ENCODE data around the gene ALG14.

The ALG14 gene

DNA sequence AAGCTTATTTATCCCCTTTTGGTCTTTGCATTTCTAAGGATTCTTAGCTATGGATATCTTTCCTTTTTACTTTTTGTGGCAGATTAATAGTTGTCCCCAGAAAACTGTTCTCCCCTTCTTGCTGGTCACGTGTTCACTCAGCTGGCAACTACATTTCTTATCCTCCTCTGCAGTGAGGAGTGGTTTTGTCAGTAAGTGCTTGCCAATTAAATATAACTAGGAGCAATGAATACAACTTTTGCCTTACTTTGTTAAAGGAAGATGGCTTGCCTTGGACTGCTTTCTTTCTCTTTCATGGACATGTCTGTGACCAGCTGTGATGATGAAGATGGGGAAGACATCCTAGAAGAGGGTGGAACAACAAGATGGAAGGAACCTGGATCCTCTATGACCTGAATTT, 15.6 kb upstream of the ALG14 start:
- in situ Hi-C loops (cut with MboI; ENCODE audit: low sequenced_read_pairs) = no loop called here

DNA sequence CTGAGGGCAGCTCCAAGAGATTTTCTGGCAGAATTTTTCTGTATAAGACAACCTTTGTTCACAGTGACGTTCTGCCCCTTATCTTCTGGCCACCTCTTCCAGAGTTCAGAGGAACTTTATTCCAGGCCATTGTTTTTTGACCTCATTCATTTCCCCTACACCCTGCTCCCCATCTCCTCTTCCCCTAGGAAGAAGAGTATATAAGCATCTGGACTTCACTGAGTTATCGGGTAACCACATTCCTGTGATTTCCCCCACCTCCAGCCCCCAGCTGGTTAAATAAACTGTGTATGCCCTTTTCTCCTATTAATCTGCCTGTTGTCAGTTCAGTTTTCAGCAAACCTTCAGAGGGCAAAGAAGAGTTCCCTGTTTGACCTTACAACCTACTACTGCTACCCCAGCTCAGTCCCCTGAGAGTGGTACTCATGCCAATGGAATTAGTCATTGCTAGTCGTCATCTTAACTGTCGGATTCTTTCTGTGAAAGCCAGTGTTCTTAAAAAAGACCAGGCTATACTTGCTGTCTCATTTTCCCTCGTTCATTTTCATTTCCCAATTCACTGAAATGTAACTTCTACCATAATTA, 14.3 kb upstream of the ALG14 start:
- in situ Hi-C loops (cut with MboI; ENCODE audit: low sequenced_read_pairs) = no loop called here

DNA sequence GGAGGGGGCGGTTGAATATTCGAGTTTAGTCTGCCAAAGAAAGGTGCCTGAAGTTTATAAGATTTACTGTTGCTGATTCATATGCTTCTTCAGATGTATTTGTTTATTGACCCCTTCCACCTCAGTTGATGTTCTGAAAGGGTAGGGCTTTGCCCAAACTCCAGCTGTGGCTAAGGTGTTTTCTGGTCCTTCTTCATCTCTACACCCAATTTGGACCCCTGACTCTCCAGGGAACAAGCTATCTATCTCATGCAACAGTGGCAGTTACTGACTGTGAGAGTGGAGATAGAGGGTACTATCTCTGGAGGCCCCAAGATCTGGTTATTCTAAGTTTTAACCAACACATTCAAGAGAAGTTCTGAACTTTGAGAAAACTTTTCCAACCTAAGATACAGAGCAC, 12.6 kb upstream of the ALG14 start:
- in situ Hi-C loops (cut with MboI; ENCODE audit: low sequenced_read_pairs) = no loop called here

DNA sequence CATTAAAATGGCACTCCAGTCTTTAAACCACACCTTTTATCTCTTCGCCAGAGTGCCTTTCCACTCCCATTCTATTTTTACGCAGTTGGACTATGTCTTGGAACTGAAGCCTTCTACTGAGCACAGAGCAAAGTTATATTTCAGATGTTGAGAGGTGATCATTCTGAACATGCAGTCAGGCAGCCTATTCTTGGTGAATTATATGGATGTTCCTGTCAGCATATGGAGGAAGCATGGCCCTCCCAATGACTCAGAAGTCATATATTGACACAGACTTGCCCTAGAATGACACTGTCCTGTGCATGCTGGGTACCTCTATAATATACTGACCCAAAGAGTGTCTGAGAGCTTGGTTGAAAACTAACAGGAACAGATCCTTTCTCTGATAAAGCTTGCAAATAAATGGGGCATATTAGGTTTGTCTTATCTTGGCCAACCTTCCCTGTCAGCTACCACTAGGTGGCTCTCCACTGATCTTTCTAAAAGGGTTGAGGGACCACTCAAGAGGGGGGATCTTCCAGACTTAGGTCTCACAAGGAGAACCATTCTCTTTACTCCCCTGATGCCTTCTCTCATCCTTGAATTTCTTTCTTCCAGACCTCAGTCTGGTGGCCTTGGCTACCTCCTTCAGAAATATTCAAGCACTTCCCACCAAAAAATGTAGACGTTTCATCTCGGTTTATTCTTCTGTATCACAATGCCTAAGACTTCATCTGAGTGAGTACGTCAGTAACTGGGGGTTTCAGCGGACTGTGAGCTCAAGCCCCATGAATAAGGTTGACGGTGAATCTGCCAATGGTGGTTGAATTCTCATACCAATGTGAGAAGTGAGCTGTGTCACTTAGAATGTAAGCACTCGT, 11.8 kb upstream of the ALG14 start:
- in situ Hi-C loops (cut with MboI; ENCODE audit: low sequenced_read_pairs) = no loop called here

DNA sequence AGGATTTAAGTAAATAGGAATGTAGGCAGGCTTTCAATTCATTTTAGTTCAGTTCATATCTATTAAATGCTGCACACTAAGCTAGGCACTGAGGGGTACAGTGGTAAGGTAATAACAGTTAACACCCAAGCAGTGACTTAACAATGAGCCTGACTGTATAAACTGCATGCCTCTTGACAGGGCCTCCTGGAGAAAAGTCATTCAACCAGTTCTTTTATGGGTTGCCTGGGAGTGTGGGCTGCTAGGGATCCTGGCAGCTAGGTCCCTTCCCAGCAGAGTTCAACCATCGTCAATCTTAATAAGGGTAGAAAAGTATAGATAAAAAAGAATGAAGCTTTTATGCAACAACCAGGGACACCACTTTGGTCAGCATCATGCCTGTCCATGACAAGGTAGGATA, 8.1 kb upstream of the ALG14 start:
- in situ Hi-C loops (cut with MboI; ENCODE audit: low sequenced_read_pairs) = no loop called here

DNA sequence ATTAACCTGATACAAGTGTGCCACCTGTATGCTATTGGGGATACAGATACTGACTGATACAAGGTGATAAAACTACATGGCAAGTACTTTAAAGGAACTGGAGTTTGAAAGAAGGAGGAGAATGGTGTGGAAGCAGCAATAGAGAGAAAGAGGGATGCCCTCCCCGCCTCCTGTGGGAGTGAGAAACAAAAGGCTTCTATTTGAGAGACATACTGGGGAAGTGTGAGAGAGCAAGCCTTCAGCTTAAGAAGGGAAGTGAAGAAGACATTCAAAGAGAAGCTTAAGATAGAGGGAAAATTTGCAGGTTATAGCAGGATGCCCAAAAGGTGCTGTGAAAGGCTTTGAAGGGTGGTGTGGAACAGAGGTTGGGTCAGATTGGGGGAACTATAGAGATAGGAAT, 7.7 kb upstream of the ALG14 start:
- in situ Hi-C loops (cut with MboI; ENCODE audit: low sequenced_read_pairs) = no loop called here

DNA sequence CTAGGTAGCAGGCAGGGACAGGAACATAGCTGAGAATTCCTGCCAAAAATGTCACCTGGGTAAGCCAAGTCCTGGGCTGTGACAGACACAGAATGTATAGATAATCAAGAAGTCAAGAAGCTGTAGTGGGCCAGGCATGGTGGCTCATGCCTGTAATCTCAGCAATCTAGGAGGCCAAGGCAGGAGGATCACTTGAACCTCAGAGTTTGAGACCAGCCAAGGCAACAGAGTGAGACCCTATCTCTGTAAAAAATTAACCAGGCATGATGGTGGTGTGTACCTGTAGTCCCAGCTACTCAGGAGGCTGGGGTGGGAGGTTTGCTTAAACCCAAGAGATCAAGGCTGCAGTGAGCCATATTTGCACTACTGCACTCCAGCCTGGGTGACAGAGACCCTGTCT, 3.3 kb upstream of the ALG14 start:
- in situ Hi-C loops (cut with MboI; ENCODE audit: low sequenced_read_pairs) = no loop called here

DNA sequence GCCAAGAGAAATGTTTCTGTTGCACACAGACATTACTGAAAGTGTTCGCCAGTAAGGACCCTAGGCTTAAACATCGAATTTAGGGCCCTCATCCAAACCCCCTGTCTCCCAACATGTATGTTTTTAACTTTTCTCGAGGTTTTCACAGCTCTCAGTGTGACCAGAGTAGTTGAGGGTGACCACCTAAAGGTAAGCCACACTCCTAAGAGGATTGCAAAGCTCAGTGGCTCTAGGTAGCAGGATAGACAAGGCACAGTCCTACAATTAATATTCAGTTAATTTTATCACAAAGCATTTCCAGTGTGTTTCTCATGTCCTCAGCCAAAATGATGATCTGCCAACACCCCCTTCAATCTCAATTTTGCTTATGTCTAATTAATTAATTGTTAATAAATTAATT, 695 bp upstream of the ALG14 start:
- in situ Hi-C loops (cut with MboI; ENCODE audit: low sequenced_read_pairs) = no loop called here

DNA sequence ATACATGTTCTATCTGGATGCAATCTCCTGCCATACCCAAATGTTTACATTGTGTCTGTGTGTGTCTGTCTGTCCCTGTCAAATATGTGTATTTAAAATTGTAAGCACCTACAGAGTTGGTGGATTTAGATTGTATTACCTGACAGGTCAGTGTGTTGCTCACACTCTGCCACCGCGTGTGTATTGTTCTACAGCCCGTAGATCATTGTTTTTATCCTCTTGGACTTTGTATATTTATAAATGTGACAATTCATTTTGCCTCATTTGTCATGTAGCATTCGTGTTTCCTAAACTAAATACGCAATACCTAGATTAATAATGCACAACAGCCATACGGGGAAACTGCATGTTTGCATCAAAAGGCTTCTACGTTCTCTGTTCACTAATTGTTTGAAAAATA, 634 bp downstream of the ALG14 start:
- in situ Hi-C loops (cut with MboI; ENCODE audit: low sequenced_read_pairs) = no loop called here

DNA sequence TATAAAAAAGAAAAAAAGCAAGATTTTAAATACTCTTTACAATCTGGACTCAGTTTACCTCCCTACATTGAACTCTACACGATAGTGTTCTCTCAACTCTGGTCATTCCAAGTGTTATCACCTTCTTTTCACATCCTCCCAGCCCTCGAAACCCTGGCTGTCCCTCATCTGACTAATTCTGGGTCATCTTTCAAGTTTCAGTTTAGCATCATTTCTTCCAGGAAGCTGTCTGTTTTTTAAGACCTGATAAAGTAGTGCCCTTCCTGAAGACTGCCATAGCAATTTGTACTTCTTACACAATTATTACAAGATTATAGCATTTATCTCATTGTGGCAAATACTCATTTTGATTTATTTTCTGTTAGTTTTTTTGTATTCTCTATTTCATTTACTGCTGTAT, 1.2 kb downstream of the ALG14 start:
- in situ Hi-C loops (cut with MboI; ENCODE audit: low sequenced_read_pairs) = no loop called here

DNA sequence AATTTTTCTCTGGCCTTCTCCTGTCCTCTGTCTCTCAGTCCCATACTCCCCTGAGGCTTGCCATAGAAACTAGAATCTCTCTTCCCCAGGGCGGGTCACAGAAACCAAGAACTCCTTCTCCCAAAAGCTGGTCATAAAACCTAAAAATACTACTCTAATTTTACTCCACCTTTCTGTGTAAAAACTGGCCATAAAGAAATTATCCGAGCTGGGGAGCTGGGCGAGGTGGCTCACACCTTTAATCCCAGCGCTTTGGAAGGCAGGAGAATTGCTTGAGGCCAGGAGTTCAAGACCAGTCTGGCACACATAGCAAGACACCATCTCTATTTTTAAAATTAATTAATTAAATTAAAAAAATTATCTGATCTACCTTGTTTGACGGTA, 3.0 kb downstream of the ALG14 start:
- in situ Hi-C loops (cut with MboI; ENCODE audit: low sequenced_read_pairs) = no loop called here

DNA sequence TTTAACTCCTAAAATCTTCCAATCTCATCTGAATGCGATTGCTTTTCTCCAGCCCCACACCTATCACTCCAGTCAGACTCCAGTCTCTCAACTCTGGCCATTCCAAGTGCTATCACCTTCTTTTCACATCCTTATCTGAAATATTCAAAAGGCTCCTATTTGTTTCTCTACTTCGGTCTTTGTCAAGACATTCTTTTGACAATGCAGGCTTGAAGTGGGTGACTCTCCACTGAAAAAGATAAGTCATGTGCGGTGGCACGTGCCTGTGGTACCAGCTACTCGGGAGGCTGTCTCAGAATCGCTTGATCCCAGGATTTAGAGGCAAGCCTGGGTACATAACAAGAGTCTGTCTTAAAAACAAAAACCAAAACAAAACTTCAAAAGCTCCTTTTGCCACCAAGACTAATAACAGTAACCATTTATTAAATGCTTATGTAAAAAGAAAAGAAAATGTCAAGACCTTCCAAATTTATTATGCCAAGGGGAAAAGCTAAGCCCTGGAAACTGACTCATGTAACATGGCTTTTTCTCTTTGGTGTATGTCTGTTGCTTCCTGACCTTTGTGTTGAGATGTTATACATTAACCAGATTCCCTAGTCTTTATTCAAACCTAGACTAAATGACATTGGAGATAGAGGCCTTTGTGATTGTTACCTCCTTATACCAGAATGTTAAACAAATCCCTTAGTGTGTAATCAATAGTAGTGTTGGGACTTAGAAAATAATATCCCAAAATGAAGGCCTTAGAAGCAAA, 3.6 kb downstream of the ALG14 start:
- in situ Hi-C loops (cut with MboI; ENCODE audit: low sequenced_read_pairs) = no loop called here

DNA sequence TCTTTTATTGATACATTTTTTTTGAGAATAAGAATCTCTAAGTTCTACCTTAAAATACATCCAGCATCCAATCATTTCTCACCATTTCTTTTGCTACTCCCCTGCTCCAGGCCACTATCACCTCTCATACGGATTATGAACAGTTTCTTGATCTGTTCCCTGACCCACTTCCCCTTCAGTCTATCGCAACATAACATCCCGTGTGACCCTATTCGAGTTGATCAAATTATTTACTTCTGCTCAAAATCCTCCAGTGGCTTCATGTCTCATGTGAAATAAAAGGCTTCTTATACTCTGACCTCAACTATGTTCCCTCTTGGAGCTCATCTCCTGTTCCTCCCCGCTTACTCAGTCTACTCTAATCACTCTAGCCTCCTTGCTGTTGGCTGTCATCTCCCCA, 5.2 kb downstream of the ALG14 start:
- in situ Hi-C loops (cut with MboI; ENCODE audit: low sequenced_read_pairs) = no loop called here

DNA sequence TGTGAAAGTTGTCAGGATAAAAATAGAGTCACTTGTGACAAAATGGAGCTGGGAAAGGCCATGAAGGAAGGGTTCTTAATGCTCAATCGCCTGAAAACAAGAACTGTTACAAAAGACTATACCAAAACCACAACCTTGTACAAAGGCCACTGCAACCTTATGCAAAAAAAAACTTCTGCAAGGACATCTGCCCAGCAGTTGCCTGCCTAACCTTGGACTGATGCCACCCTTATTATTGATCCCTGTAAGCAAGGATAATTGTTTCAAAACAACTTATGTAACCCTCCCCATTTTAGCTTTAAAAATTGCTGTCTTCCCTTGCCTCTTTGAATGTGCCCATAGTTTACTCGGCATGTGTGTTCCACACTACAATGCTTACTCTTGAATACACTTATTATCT, 5.7 kb downstream of the ALG14 start:
- in situ Hi-C loops (cut with MboI; ENCODE audit: low sequenced_read_pairs) = no loop called here

DNA sequence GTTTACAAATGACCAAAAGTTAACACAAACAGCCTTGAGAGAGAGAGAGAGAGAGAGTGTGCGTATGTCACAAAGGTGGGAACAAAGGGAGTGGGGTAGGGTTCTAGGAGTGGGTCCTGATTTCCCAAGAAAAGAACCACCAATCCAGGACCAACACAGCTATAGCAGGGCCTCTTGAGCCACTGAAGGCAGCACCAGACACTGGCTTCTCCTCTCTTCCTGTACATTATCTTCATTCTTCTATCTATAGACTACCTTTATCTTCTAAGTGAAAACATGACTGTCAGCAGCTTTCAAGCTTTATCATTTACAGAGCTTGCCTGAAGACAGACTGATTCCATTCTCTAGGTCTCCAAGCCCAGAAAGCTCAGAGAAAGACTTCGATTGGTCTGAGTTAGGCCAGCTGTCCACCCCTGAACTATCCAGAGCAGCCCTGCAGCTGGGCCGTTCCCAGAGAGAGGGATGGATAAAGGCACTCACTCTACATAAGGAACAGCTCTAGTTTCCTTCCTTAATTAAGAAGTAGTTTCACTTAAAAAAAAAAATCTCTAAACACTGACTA, 11.2 kb downstream of the ALG14 start:
- in situ Hi-C loops (cut with MboI; ENCODE audit: low sequenced_read_pairs) = no loop called here

DNA sequence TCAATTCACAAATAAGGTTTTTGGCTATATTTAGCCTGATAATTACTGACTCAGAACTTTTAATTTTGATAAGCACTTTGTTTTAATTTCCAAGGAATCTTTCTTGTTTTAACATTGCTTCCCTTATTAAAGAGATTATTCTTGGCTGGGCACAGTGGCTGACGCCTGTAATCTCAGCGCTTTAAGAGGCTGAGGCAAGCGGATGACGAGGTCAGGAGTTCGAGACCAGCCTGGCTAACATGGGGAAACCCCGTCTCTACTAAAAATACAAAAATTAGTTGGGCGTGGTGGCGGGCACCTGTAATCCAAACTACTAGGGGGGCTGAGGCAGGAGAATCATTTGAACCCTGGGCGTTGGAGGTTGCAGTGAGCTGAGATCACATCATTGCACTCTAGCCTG, 13.8 kb downstream of the ALG14 start:
- in situ Hi-C loops (cut with MboI; ENCODE audit: low sequenced_read_pairs) = no loop called here

DNA sequence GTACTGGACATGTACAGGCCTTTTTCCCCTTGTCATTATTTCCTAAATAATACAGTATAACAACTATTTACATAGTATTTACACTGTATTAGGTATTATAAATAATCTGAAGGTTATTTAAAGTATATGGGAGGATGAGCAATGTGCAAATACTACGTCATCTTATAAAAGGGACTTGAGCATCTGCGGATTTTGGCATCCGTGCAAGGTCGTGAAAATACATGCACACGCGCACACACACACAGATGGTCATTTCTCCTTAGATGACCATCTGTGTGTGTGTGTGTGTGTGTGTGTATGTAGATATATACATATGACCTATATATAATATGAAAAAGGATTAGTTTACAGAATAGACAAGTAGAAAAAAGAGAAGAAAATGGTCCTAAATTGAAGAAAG, 15.4 kb downstream of the ALG14 start:
- in situ Hi-C loops (cut with MboI; ENCODE audit: low sequenced_read_pairs) = no loop called here

DNA sequence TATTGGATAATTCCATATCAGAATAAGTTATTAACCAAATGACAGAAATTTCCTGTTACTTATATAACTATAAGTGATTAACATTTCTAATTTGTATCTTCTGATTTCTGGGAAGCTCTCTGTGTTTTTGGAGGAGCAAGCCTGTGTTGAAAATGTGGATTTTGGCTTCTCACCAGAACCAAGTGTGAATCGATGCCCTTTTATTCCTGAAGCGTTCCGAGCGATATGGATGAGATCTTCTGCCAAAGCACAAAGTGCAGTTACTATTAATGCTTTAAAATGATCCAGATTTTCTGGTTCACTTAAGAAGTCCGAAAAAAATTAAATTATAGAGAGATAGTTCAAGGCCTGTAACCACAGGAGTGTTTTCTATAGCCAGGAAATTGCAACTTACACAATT, 22.8 kb downstream of the ALG14 start:
- in situ Hi-C loops (cut with MboI; ENCODE audit: low sequenced_read_pairs) = loop anchor here (10.0 to 25.0 kb wide), 2 partner anchors 195 to 538 kb away; no protein-coding TSS in a partner anchor

DNA sequence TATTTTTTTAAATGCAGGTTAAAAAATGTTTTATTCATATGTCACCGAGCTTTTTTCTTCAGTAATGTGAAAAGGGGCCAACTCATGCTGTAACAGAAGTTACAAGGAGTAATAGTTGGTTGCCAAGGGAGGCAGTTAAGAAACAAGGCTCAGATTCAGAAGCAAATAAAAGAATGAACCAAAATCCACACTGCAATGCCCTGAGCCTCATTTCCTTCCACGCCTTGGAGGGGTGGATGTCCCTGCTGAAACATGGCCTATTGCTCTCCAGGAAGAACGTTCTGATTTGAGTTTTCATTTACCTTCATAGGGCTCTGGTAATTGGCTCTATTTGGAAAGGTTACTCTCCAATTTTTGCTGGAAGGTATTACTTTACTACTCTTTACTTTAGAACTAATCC, 24.4 kb downstream of the ALG14 start:
- in situ Hi-C loops (cut with MboI; ENCODE audit: low sequenced_read_pairs) = loop anchor here (10.0 to 25.0 kb wide), 2 partner anchors 194 to 536 kb away; no protein-coding TSS in a partner anchor

DNA sequence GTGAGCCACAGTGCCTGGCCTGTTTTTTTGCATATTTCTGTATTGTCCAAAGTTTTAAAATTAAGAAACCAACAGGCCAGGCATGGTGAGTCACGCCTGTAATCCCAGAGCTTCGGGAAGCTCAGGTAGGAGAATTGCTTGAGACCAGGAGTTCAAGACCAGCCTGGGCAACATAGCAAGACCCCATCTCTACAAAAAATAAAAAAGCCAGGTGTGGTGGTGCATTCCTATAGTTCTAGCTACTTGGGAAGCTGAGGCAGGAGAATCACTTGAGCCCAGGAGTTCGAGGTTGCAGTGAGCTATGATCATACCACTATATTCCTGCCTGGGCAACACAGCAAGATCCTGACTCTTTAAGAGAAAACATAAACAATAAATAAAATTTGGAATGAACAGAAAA, 25.1 kb downstream of the ALG14 start:
- in situ Hi-C loops (cut with MboI; ENCODE audit: low sequenced_read_pairs) = loop anchor here (10.0 to 25.0 kb wide), 2 partner anchors 193 to 535 kb away; no protein-coding TSS in a partner anchor

DNA sequence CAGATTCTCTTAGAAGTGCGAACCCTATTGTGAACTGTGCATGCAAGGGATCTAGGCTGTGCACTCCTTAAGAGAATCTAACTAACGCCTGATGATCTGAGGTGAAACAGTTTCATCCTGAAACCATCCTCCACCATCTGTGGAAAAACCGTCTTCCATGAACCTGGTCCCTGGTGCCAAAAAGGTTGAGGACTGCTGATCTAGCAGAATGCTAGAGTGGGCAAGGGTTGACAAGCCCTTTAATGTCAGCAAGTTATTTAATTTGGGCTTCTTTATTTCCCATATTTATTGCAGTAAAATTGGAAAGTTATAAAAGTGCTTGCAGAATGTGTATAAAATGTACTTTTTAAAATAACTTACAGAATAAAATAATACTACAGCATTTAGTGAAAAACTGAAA, 26.4 kb downstream of the ALG14 start:
- in situ Hi-C loops (cut with MboI; ENCODE audit: low sequenced_read_pairs) = loop anchor here (10.0 to 25.0 kb wide), 2 partner anchors 192 to 534 kb away; no protein-coding TSS in a partner anchor
